Endodermal cell (in vitro differentiated cells): ENCODE data around the gene TREX2. TPM values are rescaled to one million over a fixed set of nuclear protein-coding genes. Genes with fewer than 3 reads are reported as not detected.

Experiments used
- DNase-seq: peaks from one replicate; pipeline ENCODE4 v3.0.0-alpha.2; 2017
- H3K27ac ChIP-seq: 2 replicates; pipeline ENCODE4 v1.5.1; 2013; ENCODE audit warnings: mild to moderate bottlenecking, low read depth, low read length, moderate library complexity
- H3K27me3 ChIP-seq: 2 replicates; pipeline ENCODE4 v1.6.1; 2013; ENCODE audit warnings: mild to moderate bottlenecking, low read length, moderate library complexity; ENCODE audit not compliant: insufficient read depth, control insufficient read depth, poor library complexity, severe bottlenecking
- H3K36me3 ChIP-seq: 2 replicates; pipeline ENCODE4 v1.7.0; 2013; ENCODE audit warnings: mild to moderate bottlenecking, low read length, moderate library complexity; ENCODE audit not compliant: control insufficient read depth, insufficient read depth
- H3K4me1 ChIP-seq: one replicate; pipeline ENCODE4 v1.7.0; 2013; ENCODE audit warnings: low read length; ENCODE audit not compliant: control insufficient read depth, insufficient read depth
- H3K4me3 ChIP-seq: 2 replicates; pipeline ENCODE4 v1.5.1; 2013; ENCODE audit warnings: mild to moderate bottlenecking, low read length, moderate library complexity
- H3K9ac ChIP-seq: 2 replicates; pipeline ENCODE4 v1.6.1; 2013; ENCODE audit warnings: mild to moderate bottlenecking, low read length, moderate library complexity; ENCODE audit not compliant: poor library complexity, severe bottlenecking; ENCODE audit errors: extremely low read depth
- H3K9me3 ChIP-seq: 2 replicates; pipeline ENCODE4 v1.6.1; 2013; ENCODE audit warnings: mild to moderate bottlenecking, low read length, moderate library complexity; ENCODE audit not compliant: control insufficient read depth
- H3K27ac Mint-ChIP-seq: 2 replicates; pipeline ENCODE4 v1.8.0; 2020; ENCODE audit warnings: mixed read lengths
- H3K27me3 Mint-ChIP-seq: 2 replicates; pipeline ENCODE4 v1.8.0; 2021; ENCODE audit warnings: mild to moderate bottlenecking, mixed read lengths; ENCODE audit not compliant: insufficient read depth
- H3K36me3 Mint-ChIP-seq: 2 replicates; pipeline ENCODE4 v1.8.0; 2020; ENCODE audit warnings: low read depth, mixed read lengths
- H3K4me1 Mint-ChIP-seq: 2 replicates; pipeline ENCODE4 v1.8.0; 2020; ENCODE audit warnings: mixed read lengths
- H3K4me3 Mint-ChIP-seq: 2 replicates; pipeline ENCODE4 v1.8.0; 2020; ENCODE audit warnings: mild to moderate bottlenecking, moderate library complexity, mixed read lengths
- H3K9me3 Mint-ChIP-seq: 2 replicates; pipeline ENCODE4 v1.8.0; 2020; ENCODE audit warnings: mild to moderate bottlenecking, mixed read lengths
- CTCF ChIP-seq: fragments of 200-600 bp; sonication (generic); conservative IDR thresholded peaks from 2 replicates; pipeline ENCODE4 v1.5.0; 2021; ENCODE audit warnings: antibody characterized with exemption, mild to moderate bottlenecking
- WGBS, 2 experiments: methylation state at CpG; one replicate each; pipeline versions ENCODE4 v1.1.5 to v1.1.7; 2013; ENCODE audit warnings: missing lambda C conversion rate in 2 of 2, mixed read lengths in 1 of 2; ENCODE audit not compliant: insufficient coverage in 1 of 2, insufficient read length in 1 of 2; 5-methylcytosine and 5-hydroxymethylcytosine counted together
- total RNA-seq, 2 donors: library from RNA; stranded (reverse); fragmentation: NEBNext Ultra II Directional in 1 of 2; extraction: Animal tissue kit (Norgen Biotek cat#: 25700) in 1 of 2; gene quantifications; 2 replicates in 1 of 2; 3 replicates in 1 of 2; pipeline ENCODE4 v1.2.1, GENCODE V29; 2021

Gene TREX2
- total RNA-seq, 2 donors from 2014 or later: 0.35 to 0.70 TPM

- Histone ChIP-seq H3K4me3 (no peak overlapping the region), H3K36me3 (no peaks in the 10 kb centered on the region), H3K9ac (no peak overlapping the region), H3K27me3 (no peaks in the 10 kb centered on the region), H3K4me1 (no peaks in the 10 kb centered on the region), H3K9me3 (no peaks in the 10 kb centered on the region), H3K27ac (no peak overlapping the region)
- no peak for DNase-seq
- no peaks in the 10 kb centered on the region for H3K27me3 Mint-ChIP-seq
- H3K4me1 Mint-ChIP-seq: no peaks in the 10 kb centered on the region
- TF ChIP-seq CTCF: no peak
- 70 to 78% methylated on average over 2 to 3 of the region's 3 CpGs for WGBS, 2 experiments
- H3K9me3 Mint-ChIP-seq: peaks cover 75% of the 10 kb centered on the region
- no peak overlapping the region for H3K27ac Mint-ChIP-seq
- H3K4me3 Mint-ChIP-seq: no peak overlapping the region
- H3K36me3 Mint-ChIP-seq: no peaks in the 10 kb centered on the region
These were observed 19.7 kb downstream of the TREX2 start for GRCh38 chrX:153426204-153426603.

GRCh38 chrX:153423652-153424051 lies 22.2 kb downstream of the TREX2 start:
- DNase-seq: no peak
- H3K4me1 Mint-ChIP-seq: no peaks in the 10 kb centered on the region
- H3K27ac ChIP-seq: no peak overlapping the region
- H3K4me3 Mint-ChIP-seq: no peak overlapping the region
- H3K9me3 Mint-ChIP-seq: peaks cover 73% of the 10 kb centered on the region
- H3K9me3 ChIP-seq: no peaks in the 10 kb centered on the region
- no peak overlapping the region for H3K9ac ChIP-seq
- TF ChIP-seq CTCF: no peak
- no peaks in the 10 kb centered on the region for H3K27me3 Mint-ChIP-seq
- H3K27ac Mint-ChIP-seq: no peak overlapping the region
- 91 to 100% methylated on average over 3 to 8 of the region's 8 CpGs for WGBS, 2 experiments
- no peaks in the 10 kb centered on the region for H3K27me3 ChIP-seq
- no peaks in the 10 kb centered on the region for H3K36me3 ChIP-seq
- no peaks in the 10 kb centered on the region for H3K4me1 ChIP-seq
- H3K36me3 Mint-ChIP-seq: no peaks in the 10 kb centered on the region
- no peak overlapping the region for H3K4me3 ChIP-seq

- Histone ChIP-seq H3K36me3 (no peaks in the 10 kb centered on the region), H3K9ac (no peak overlapping the region), H3K4me1 (no peaks in the 10 kb centered on the region), H3K27me3 (no peaks in the 10 kb centered on the region), H3K27ac (no peak overlapping the region), H3K9me3 (no peaks in the 10 kb centered on the region), H3K4me3 (no peak overlapping the region)
- Mint-ChIP-seq H3K9me3 (peaks cover 69% of the 10 kb centered on the region), H3K27ac (no peak overlapping the region), H3K4me1 (no peaks in the 10 kb centered on the region), H3K27me3 (no peaks in the 10 kb centered on the region), H3K36me3 (no peaks in the 10 kb centered on the region), H3K4me3 (no peak overlapping the region)
- WGBS, 2 experiments: 89 to 92% methylated on average over 11 to 18 of the region's 18 CpGs
- no peak for TF ChIP-seq CTCF
- no peak for DNase-seq
These were observed 24.0 kb downstream of the TREX2 start for GRCh38 chrX:153421856-153422255.
